8988T (cell line): ENCODE measurements around the gene EGLN1.
A peak's percentile ranks its signal among the peaks of the same experiment; 100 is the strongest.
"Not testable (repeated sequence)": the region's sequence is repeated elsewhere in the genome, so short reads cannot be mapped to it uniquely, and the experiment has no call there.

Experiments used
- DNase-seq: peaks from one replicate; pipeline ENCODE4 v3.0.0; 2011

EGLN1 gene

GRCh38 chr1:231357187-231357772 lies 64.8 kb downstream of the EGLN1 start:
- no peak for DNase-seq

GRCh38 chr1:231355171-231355570 lies 66.9 kb downstream of the EGLN1 start:
- no peak for DNase-seq

- DNase-seq: no peak
Measured at GRCh38 chr1:231354330-231355020, 67.6 kb downstream of the EGLN1 start.

GRCh38 chr1:231353086-231353485 lies 69.0 kb downstream of the EGLN1 start:
- DNase-seq: no peak

- no peak for DNase-seq
Measured at GRCh38 chr1:231351816-231352215, 70.3 kb downstream of the EGLN1 start.

GRCh38 chr1:231348856-231349255 lies 73.2 kb downstream of the EGLN1 start:
- DNase-seq: not testable (repeated sequence)

GRCh38 chr1:231348442-231348841 lies 73.6 kb downstream of the EGLN1 start:
- no peak for DNase-seq

- DNase-seq: no peak
Measured at GRCh38 chr1:231347961-231348360, 74.1 kb downstream of the EGLN1 start.

- no peak for DNase-seq
Measured at GRCh38 chr1:231340328-231341013, 81.6 kb downstream of the EGLN1 start.

- DNase-seq: peak; percentile 75
Measured at GRCh38 chr1:231338270-231339128, 83.6 kb downstream of the EGLN1 start, which contains the start of gene SPRTN. TSS of gene SPRTN (plus strand) at chr1:231338293. CDS start at chr1:231338384, 91 bp downstream.

- peak; percentile 81 for DNase-seq
Measured at GRCh38 chr1:231337472-231338269, 84.4 kb downstream of the EGLN1 start, which contains the start of gene EXOC8. TSS of gene EXOC8 (minus strand) at chr1:231337852. CDS start at chr1:231337745, 107 bp downstream.

GRCh38 chr1:231337043-231337471 lies 85.0 kb downstream of the EGLN1 start:
- no peak for DNase-seq

- no peak for DNase-seq
Measured at GRCh38 chr1:231335663-231336602, 86.2 kb downstream of the EGLN1 start.

- DNase-seq: no peak
Measured at GRCh38 chr1:231334952-231335351, 87.1 kb downstream of the EGLN1 start.

- DNase-seq: no peak
Measured at GRCh38 chr1:231334079-231334666, 87.9 kb downstream of the EGLN1 start.

- DNase-seq: no peak
Measured at GRCh38 chr1:231332761-231333160, 89.3 kb downstream of the EGLN1 start.

- DNase-seq: no peak
Measured at GRCh38 chr1:231329483-231329882, 92.6 kb downstream of the EGLN1 start.

- no peak for DNase-seq
Measured at GRCh38 chr1:231327617-231328016, 94.5 kb downstream of the EGLN1 start.

GRCh38 chr1:231326248-231326647 lies 95.8 kb downstream of the EGLN1 start:
- no peak for DNase-seq

GRCh38 chr1:231324660-231325059 lies 97.4 kb downstream of the EGLN1 start:
- no peak for DNase-seq
